UCSD-AML1 (cell line): ENCODE measurements around the gene CPNE6.

Experiments
- DNase-seq: peaks from one replicate; lab custom pipeline; 2025; ENCODE audit not compliant: unreplicated experiment; lab: John Stamatoyannopoulos, UW

The CPNE6 gene

DNA sequence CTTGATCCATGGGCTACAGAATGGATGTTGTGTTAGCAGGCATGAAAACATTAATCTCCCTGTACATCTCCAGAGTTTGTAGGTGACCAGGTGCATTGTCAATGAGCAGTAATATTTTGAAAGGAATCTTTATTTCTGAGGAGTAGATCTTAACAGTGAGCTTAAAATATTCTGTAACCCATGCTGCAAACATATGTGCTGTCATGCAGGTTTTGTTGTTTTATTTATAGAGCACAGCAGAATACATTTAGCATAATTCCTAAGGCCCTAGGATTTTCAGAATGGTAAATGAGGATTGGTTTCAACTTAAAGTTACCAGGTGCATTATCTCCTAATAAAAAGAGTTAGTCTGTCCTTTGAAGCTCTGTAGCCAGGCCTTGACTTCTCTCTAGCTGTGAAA, 55.6 kb downstream of the CPNE6 start:
- no peak for DNase-seq

DNA sequence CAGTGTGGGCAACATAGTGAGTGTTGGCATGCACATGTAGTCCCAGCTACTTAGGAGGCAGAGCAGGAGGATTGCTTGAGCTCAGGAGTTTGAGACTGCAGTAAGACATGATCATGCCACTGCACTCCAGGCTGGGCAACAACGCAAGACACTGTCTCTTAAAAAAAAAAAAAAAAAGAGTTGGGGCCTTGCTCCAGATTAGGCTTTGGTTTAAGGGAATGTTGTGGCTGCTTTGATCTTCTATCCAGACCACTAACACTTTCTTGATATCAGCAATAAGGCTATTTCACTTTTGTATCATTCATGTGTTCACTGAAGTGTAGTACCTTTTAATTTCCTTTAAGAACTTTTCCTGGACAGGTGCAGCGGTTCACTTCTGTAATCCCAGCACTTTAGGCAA, 56.3 kb downstream of the CPNE6 start:
- DNase-seq: no peak
